GM19351 (cell line): Measurements from ENCODE around the gene SLC49A4.

Source experiments
- ATAC-seq: cut with Tn5 transposase; IDR thresholded peaks from one replicate; pipeline ENCODE4 v1.9.1; 2021; ENCODE audit warnings: mild to moderate bottlenecking, moderate library complexity; ENCODE audit not compliant: unreplicated experiment

The SLC49A4 gene

DNA sequence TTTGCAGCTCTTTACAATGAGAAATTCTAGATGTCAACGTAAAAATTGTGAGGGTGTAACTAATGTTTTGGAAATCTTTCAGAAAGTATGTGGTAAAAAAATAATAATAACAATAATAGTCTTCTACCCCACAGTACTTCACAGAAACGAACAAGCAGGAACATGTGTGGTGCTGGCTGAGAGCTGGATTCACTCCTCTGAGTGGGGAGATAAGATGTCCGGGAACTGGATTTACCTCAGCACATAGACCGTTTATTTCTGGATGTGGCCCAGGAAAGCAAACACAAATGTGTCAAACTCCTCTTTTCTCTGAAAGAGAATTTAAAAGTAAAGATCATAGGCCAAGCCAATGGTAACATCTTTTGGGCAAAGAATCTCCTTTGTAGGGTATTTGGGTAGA, 103.4 kb downstream of the SLC49A4 start:
- ATAC-seq: no peak

DNA sequence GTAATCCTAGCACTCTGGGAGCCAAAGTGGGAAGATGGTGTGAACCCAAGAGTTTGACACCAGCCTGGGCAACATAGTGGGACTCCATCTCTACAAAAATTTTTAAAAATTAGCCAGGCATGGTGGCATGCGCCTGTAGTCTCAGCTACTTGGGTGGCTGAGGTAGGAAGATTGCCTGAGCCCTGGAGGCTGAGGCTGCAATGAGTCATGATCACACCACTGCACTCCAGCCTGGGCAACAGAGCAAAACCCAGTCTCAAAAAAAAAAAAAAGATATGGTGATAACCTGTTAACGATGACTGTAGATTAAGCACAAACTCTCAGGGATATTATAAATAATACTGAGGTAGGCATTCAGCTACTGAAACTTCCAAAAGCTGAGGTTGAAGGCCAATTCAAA, 107.5 kb downstream of the SLC49A4 start:
- ATAC-seq: no peak

DNA sequence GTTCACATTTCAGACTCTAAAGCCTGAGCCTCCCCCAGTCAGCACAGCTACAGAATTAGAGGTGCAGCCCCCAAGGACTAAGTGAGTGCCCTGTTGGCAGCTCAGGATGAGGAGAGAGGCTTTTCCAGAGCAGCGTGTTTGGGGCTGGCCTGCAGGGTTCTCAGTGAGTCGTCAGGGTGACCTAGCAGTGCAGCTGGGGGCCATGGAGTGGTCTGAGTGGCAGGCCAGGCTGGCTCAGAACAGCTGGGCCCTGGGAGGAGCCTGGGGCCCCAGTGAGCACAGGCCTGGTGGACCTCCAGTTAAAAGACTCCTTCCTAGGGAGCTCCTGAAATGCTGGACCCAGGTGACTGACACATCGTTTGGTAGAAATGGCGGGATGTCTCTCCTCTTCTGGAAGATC, 108.3 kb downstream of the SLC49A4 start:
- ATAC-seq: no peak

- no peak for ATAC-seq
Measured at GRCh38 chr3:122907471-122907870, 112.6 kb downstream of the SLC49A4 start.

GRCh38 chr3:122908251-122908650, 113.4 kb downstream of the SLC49A4 start:
- no peak for ATAC-seq

DNA sequence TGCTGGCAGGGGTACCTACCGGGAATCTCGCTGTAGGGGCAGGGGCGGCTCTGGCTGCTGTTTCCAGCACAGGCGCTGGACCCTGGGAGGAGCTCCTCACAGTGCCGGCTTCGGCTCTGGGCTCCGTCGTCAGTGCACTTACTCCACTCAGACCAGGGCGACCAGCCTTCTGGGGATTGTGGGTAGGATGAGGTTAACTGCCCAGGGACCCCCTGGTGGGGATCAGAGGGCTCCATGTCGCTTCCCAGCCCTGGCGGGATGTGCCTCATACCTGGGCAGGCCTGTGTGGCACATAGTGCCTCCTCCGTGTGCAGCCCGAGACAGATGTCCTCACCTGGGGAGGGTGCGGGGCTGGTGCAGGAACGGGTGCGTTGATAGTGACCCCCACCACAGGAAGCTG, 117.0 kb downstream of the SLC49A4 start:
- ATAC-seq: no peak

GRCh38 chr3:122912772-122913538, 118.1 kb downstream of the SLC49A4 start:
- ATAC-seq: no peak

DNA sequence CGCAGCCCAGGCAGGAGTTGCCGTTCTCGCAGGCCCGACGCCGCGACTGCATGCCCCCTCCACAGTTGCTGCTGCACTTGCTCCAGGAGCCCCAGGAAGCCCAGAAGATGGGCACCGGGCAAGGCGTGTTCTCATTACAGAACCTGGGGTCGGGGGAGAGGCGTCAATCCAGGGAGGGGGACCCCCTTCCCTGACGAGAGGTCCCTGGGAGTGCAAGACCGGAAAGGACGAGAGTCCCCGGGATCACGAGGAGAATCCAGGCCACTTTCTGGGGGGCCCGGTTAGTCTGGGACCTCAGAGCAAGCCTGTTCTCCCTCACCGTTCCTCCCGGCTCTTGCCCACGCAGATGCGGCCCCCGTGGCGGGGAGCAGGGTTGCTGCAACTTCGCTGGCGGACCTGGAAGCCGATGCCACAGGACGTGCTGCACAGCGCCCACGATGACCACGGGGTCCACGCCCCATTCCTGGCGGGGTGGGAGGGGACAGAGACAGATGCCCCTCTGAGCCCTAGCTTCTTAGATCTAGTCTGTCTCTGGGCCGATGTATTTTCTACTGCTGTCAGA, 118.8 kb downstream of the SLC49A4 start:
- ATAC-seq: no peak

DNA sequence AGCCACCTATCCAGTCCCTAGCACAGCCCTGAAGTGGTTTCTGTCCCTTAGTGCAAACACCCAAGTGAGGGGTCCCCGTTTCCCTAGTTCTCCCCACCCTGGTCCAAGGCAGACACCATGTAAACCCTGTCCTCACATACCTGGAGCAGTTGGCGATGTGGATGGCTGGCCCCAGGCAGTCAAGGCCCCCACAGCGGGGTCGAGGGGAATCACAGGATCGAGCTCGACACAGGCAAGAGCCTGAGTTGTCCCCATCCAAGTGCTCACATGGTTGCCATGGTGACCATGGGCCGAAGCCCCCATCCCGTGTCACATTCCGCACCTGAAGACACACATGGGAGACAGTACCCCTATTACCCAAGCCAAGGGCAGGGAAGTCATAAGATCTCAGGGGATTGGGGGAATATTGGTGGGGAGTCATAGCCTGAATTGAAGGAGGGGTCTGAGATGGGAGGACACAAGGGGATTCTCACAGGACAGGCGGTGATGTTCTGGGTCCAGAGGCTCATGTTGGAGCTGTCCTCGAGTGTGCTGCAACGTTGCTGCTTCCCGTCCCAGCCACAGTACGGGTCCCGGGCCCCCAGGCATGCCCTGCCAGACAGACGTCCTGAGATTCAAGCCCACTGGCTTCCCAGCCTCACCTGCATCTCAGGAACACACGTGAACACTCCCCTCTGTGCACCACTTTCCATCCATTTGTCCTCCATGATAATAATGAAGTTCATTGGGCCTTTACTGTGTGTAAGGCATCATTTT, 120.6 kb downstream of the SLC49A4 start:
- ATAC-seq: no peak

DNA sequence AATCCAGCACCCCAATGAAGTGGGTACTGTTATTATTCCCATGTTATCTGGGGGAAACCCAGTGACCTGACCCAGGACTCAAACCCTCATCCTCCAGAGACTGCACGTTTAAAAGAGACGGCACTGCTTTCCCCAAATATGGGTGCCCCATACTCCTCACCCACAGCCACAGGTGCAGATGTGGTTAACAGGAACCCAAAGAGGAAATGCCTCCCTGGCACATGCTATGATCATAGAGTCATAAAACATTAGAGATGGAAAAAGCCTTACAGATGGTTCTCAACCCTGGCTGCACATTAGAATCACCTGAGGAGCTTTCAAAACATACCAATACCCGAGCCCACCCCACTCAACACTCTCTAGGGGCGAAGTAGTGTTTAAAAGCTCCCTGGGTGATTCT, 121.2 kb downstream of the SLC49A4 start:
- no peak for ATAC-seq

GRCh38 chr3:122916580-122916979, 121.7 kb downstream of the SLC49A4 start:
- ATAC-seq: peak; percentile 80

- no peak for ATAC-seq
Measured at GRCh38 chr3:122917412-122917811, 122.5 kb downstream of the SLC49A4 start.

GRCh38 chr3:122918576-122919290, 123.9 kb downstream of the SLC49A4 start:
- no peak for ATAC-seq

DNA sequence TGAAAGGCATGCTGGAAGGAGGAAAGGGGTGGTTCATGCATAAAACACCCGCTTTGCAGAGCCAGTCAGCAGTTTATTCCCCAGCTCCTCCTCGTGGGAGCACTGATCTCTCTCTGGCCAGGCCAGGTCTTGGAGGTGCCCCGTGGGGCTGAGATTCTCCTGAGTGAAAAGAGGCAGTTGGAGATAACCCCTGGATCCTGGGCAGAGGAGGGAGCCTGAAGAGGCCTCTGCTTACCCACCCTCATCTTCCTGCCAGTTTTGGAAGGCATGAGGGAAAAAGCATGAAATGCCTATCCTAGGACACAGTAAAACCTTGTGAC, 124.4 kb downstream of the SLC49A4 start:
- ATAC-seq: no peak

GRCh38 chr3:122920986-122921385, 126.1 kb downstream of the SLC49A4 start:
- ATAC-seq: no peak

- no peak for ATAC-seq
Measured at GRCh38 chr3:122921791-122922651, 127.2 kb downstream of the SLC49A4 start.

DNA sequence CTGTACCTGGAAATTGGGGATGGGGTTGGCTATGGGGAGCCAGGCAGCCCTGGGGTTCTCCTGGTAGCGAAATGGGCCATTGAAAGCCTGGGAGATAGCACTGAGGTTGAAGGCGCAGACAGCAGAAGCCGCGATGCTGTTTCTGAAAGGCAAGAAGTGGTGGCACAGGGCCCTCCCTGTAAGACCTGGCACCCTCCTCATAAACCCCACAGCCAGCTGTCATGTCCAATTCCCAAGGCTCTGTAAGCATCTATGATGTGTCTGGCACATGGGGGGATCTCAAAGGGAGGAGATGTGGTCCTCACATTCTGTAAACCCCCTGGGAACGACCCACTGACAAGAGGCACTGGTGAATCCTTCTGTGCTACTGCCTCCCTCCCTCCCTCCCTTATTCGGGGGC, 128.7 kb downstream of the SLC49A4 start:
- ATAC-seq: no peak

- no peak for ATAC-seq
Measured at GRCh38 chr3:122924056-122924455, 129.2 kb downstream of the SLC49A4 start.

DNA sequence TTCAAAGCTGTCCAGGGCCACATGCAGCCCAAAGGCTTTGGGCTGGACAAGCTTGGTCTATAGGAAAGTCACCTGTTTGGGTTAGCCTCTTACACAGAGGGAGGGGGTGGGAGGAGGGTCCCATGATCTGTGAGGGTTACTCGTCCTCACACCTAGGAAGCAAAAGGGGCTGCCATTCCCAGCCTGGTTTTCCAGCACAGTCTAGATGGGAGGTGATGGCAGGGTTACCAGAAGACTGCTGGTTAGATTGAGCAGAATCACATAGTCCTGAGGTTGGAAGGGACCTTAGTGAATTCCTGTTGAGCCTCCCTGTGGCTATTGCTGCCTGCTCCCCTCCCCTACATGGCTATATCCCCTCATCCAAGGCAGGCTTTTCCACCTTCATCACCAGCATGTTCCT, 130.9 kb downstream of the SLC49A4 start:
- no peak for ATAC-seq

- ATAC-seq: no peak
Measured at GRCh38 chr3:122926322-122926721, 131.5 kb downstream of the SLC49A4 start.

- no peak for ATAC-seq
Measured at GRCh38 chr3:122926811-122927210, 131.9 kb downstream of the SLC49A4 start.
